GDM1 (cell line): ENCODE results near the gene PCDHA1.

Experiments
- DNase-seq: peaks from one replicate; lab custom pipeline; 2025; lab: John Stamatoyannopoulos, UW

Gene PCDHA1

DNA sequence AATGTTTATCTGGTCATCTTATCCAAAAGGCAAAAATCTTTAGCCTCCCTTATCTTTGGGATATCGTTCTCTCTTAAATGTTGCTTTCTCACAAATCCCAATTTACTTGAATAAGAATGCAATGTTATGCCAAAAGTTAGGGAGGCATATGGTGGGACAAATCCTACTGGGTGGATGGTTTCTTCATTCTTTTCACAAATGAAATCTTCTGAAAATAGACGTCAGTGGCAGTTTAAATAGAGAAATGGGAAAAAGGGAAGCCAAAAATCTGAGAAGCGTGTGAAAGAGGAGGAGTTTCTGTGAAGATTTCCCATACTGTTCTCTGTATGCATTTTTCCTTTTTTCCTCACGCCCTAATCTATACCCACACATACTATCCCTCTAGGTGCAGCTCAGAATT is 137.7 kb downstream of the PCDHA1 start:
- no peak for DNase-seq

GRCh38 chr5:140925806-140926442 is 140.0 kb downstream of the PCDHA1 start, which contains the start of gene PCDHAC1:
Gene PCDHAC1 (plus strand): TSS chr5:140926299. CDS start chr5:140926893, 594 bp downstream.
- DNase-seq = no peak

DNA sequence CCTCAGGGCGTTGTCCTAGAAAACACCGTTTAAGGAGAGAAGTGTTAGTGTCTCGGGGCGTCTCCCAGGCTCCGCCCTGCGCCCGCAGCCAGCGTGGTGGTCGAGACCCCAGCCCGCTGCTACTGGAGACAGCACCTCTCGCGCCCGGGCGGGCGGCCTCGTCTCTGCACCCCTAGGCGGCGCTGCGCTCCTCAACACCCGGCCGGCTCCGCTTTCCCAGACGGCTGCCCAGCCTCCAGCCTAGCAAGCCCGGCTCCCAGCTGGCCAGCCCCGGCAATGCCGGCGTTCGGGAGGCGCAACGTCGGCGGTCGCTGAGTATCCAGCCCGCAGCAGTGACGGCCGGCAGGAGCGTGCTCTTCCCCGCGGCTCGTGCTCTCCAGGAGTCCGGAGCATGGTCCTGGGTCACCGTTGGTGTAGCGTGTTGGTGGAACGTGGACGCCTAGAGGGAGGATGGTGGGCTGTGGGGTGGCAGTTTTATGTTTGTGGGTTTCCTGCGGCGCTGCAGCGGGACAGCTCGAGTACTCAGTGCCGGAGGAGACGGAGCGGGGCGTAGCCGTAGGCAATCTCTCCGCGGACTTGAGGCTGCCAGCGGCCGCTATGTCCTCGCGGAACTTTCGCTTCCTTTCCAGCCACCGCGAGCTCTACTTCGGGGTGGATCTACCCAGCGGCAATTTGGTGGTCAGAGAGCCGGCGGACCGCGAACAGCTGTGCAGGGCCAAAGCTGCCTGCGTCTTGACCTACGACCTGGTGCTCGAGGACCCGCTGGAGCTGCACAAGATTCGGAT is 140.7 kb downstream of the PCDHA1 start:
- no peak for DNase-seq

- DNase-seq = no peak
Observed at GRCh38 chr5:140927228-140927573, 141.3 kb downstream of the PCDHA1 start.

DNA sequence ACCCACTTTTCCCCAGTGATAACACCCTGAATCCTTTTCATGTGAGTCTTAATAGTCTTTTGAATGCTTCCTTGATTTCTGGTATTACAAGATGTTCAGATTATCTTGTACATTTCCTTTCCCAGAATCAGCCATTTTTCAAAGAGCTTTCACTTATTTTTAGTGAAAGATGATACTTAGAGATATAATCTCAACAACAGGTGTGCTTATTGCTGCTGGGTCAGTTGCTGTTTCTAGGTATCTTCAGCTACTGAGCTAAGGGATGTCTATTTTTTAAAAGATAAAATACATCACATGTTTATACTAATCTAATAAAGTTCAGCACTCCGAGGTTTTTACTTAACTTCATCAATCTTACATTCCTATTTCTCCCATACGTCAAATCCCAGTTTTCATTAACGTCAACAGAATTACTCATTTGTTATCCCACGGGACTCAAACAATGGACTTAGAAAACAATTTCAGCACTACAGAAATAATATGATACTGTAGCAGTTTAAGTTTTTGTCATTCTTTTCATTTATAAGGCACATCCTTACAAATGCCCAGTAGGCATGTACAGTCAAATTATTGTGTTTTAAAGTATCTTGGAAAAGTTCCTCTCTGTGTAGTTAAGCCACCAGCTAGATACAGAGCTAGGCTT is 149.1 kb downstream of the PCDHA1 start:
- DNase-seq = no peak

- DNase-seq = no peak
Observed at GRCh38 chr5:140946578-140946977, 160.6 kb downstream of the PCDHA1 start.

GRCh38 chr5:140951636-140952035 is 165.7 kb downstream of the PCDHA1 start:
- DNase-seq = no peak

GRCh38 chr5:140953234-140953633 is 167.3 kb downstream of the PCDHA1 start:
- no peak for DNase-seq

- no peak for DNase-seq
Observed at GRCh38 chr5:140962190-140962589, 176.2 kb downstream of the PCDHA1 start.

GRCh38 chr5:140964356-140964755 is 178.4 kb downstream of the PCDHA1 start:
- DNase-seq = no peak

- DNase-seq = no peak
Observed at GRCh38 chr5:140965905-140966292, 180.0 kb downstream of the PCDHA1 start.

DNA sequence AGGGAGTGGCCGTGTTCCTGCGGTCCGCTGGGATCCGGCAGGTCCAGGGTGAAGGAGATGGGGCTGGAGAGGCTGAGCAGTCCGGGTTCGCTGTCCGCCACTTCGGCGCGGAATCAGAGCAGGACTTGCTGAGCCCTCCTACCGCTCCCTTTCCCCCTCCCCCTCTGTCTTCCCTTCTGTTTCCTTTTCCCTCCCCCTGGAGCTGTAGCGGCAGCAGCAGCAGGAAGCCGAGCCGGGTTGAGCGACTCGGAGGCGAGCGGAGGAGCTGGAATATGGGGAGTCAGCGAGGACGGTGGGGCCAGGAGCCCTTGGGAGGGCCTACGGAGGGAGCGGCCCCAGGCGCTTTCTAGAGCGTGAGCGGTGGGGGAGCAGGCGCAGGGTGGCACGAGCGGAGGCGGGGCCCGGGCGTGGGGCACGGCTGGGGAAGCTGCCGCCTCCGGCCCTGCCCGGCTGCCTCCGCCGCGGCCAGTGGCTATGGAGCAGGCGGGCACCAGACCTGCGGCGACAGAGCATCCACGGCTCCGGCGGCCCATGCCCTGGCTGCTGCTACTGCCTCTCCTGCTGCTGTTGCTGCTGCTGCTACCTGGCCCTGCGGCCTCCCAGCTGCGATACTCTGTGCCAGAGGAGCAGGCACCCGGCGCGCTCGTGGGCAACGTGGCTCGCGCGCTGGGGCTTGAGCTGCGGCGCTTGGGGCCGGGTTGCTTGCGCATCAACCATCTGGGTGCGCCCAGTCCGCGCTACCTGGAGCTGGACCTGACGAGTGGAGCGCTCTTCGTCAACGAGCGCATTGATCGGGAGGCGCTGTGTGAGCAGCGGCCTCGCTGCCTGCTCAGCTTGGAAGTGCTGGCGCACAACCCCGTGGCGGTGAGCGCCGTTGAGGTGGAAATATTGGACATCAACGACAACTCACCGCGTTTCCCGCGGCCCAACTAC is 180.6 kb downstream of the PCDHA1 start, which contains the start of gene PCDHAC2:
Gene PCDHAC2, plus strand, starts transcription at position 184 of the 933 bp plus-strand sequence. Its CDS starts 291 bp downstream, at position 475.
- no peak for DNase-seq

GRCh38 chr5:140967226-140967893 is 181.4 kb downstream of the PCDHA1 start:
- DNase-seq = no peak

- no peak for DNase-seq
Observed at GRCh38 chr5:140969880-140970279, 183.9 kb downstream of the PCDHA1 start.

- no peak for DNase-seq
Observed at GRCh38 chr5:140973550-140973949, 187.6 kb downstream of the PCDHA1 start.

DNA sequence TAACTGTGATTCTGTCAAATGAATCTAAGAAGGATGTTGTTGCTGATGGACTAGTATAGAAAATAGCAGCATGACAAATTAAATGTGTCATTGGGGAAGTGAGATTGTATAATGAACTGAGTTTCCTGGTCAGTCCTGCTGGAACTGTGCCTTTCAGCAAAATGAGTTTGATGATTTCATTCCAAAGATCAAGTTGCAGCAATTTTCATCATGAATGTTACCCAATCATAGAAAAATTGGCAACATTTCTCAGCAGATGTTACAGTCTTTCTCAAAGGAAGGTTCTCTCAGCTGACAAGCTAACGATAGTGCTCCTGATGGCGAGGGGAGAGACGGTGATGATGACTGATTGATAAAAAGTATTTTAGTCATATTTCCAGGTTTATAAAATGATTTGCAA is 191.1 kb downstream of the PCDHA1 start:
- no peak for DNase-seq

- no peak for DNase-seq
Observed at GRCh38 chr5:140978260-140978659, 192.3 kb downstream of the PCDHA1 start.

- no peak for DNase-seq
Observed at GRCh38 chr5:140978983-140979382, 193.0 kb downstream of the PCDHA1 start.

DNA sequence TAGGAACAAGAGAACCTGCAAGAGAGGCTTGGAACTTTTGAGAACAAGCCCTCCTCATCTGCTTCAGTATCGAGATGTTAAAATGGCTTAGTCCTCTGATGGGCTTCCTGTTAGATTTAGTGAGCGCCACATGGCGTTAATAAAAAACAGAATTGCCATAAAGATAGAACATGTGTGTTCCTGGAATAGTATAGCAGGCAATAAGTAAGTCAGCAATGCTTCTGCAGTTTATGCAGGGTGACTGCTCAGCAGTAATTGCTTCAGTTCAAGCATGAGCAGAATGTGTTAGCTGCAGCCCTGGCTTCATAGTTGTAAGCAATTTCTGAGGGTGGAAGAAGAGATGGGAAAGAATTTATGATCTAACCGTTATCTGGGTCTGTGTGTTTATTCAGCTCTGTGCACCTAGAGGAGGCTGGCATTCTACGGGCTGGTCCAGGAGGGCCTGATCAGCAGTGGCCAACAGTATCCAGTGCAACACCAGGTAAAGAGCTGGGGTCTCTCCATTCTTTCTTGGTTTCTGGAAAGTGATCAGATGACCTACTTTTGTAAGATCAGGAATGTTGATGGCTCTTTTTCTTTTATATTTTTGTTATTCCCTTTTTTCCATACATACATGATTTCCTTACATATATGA is 196.3 kb downstream of the PCDHA1 start:
- DNase-seq = no peak

GRCh38 chr5:140986117-140986521 is 200.2 kb downstream of the PCDHA1 start:
- DNase-seq = no peak

GRCh38 chr5:140988100-140988499 is 202.2 kb downstream of the PCDHA1 start:
- no peak for DNase-seq
